HepG2 (cell line): ENCODE results near the gene PSMD4. TPM values are rescaled to one million over a fixed set of nuclear protein-coding genes. Genes with fewer than 3 reads are reported as not detected.
A peak's percentile ranks its signal among the peaks of the same experiment; 100 is the strongest.

Source experiments
- ATRX ChIP-seq: sonication (generic); formaldehyde crosslinking; IDR thresholded peaks from 2 replicates; pipeline ENCODE4 v1.4.0; 2020; ENCODE audit warnings: missing genetic modification reagents, borderline replicate concordance
- CEBPB ChIP-seq: IDR thresholded peaks from 2 replicates; pipeline ENCODE4 v1.6.1; 2011; ENCODE audit warnings: low read depth, low read length, improper control_type of control experiment, borderline replicate concordance
- CENPX ChIP-seq: sonication (generic); formaldehyde crosslinking; IDR thresholded peaks from 2 replicates; pipeline ENCODE4 v1.9.0; 2021; ENCODE audit warnings: mild to moderate bottlenecking, missing genetic modification reagents, moderate library complexity
- DNMT1 ChIP-seq: sonication (generic); formaldehyde crosslinking; IDR thresholded peaks from 2 replicates; pipeline ENCODE4 v1.5.1; 2020; ENCODE audit warnings: mild to moderate bottlenecking, missing genetic modification reagents
- DNMT3B ChIP-seq: conservative IDR thresholded peaks from 2 replicates; pipeline ENCODE4 v1.6.1; 2016; ENCODE audit warnings: missing biosample characterization, control low read depth
- FOXK2 ChIP-seq: fragments of 450-650 bp; IDR thresholded peaks from 2 replicates; pipeline ENCODE4 v1.6.1; 2016
- HIC2 ChIP-seq: sonication (generic); formaldehyde crosslinking; IDR thresholded peaks from 2 replicates; pipeline ENCODE4 v1.9.0; 2022; ENCODE audit warnings: low read depth, missing genetic modification reagents
- HOXA3 ChIP-seq: sonication (generic); formaldehyde crosslinking; IDR thresholded peaks from 2 replicates; pipeline ENCODE4 v1.5.0; 2020; ENCODE audit warnings: missing genetic modification reagents
- MTA1 ChIP-seq: sonication (generic); formaldehyde crosslinking; IDR thresholded peaks from 2 replicates; pipeline ENCODE4 v1.4.0; 2020; ENCODE audit warnings: missing genetic modification reagents, mild to moderate bottlenecking, borderline replicate concordance
- MYC ChIP-seq: sonication (generic); formaldehyde crosslinking; IDR thresholded peaks from 2 replicates; pipeline ENCODE4 v1.9.0; 2021; ENCODE audit warnings: missing genetic modification reagents, borderline replicate concordance
- PRDM4 ChIP-seq: sonication (generic); formaldehyde crosslinking; IDR thresholded peaks from 2 replicates; pipeline ENCODE4 v1.9.0; 2021; ENCODE audit warnings: missing genetic modification reagents, borderline replicate concordance
- REL ChIP-seq: sonication (generic); formaldehyde crosslinking; conservative IDR thresholded peaks from 2 replicates; pipeline ENCODE4 v1.8.0; 2022; ENCODE audit warnings: mild to moderate bottlenecking, missing genetic modification reagents, moderate library complexity
- RFX3 ChIP-seq: IDR thresholded peaks from 2 replicates; pipeline ENCODE4 v1.6.1; 2016; ENCODE audit warnings: missing biosample characterization, missing genetic modification reagents
- RFXANK ChIP-seq: IDR thresholded peaks from 2 replicates; pipeline ENCODE4 v1.6.1; 2016
- SPEN ChIP-seq: sonication (generic); formaldehyde crosslinking; IDR thresholded peaks from 2 replicates; pipeline ENCODE4 v1.5.1; 2020; ENCODE audit warnings: low read depth, mild to moderate bottlenecking, missing genetic modification reagents
- TRIM24 ChIP-seq: sonication (generic); formaldehyde crosslinking; IDR thresholded peaks from 2 replicates; pipeline ENCODE4 v1.8.0; 2022; ENCODE audit warnings: mild to moderate bottlenecking, missing genetic modification reagents
- YEATS2 ChIP-seq: sonication (generic); formaldehyde crosslinking; IDR thresholded peaks from 2 replicates; pipeline ENCODE4 v1.4.0; 2020; ENCODE audit warnings: missing genetic modification reagents, borderline replicate concordance
- ZNF124 ChIP-seq: sonication (generic); formaldehyde crosslinking; IDR thresholded peaks from 2 replicates; pipeline ENCODE4 v1.4.0; 2020; ENCODE audit warnings: missing genetic modification reagents
- ZNF3 ChIP-seq: IDR thresholded peaks from 2 replicates; pipeline ENCODE4 v1.7.0; 2017; ENCODE audit warnings: inconsistent platforms
- ZNF512 ChIP-seq: sonication (generic); formaldehyde crosslinking; IDR thresholded peaks from 2 replicates; pipeline ENCODE4 v1.4.0; 2020; ENCODE audit warnings: mild to moderate bottlenecking, missing genetic modification reagents
- ZNF678 ChIP-seq: sonication (generic); formaldehyde crosslinking; IDR thresholded peaks from 2 replicates; pipeline ENCODE4 v1.4.0; 2020; ENCODE audit warnings: mild to moderate bottlenecking, missing genetic modification reagents
- ZNF839 ChIP-seq: sonication (generic); formaldehyde crosslinking; IDR thresholded peaks from 2 replicates; pipeline ENCODE4 v1.4.0; 2020; ENCODE audit warnings: missing genetic modification reagents, mild to moderate bottlenecking, borderline replicate concordance
- polyA plus RNA-seq, 8 experiments: library from polyadenylated mRNA; depleted of rRNA in 3 of 8; stranded (reverse) in 7 of 8; unstranded in 1 of 8; fragments of >200 nt; fragmentation: Illumina TruSeq in 4 of 8; extraction: Trizol in 4 of 8; gene quantifications; 2 replicates each; pipeline versions ENCODE4 v1.2.1 to v1.2.3, GENCODE V29; 2011 to 2016; ENCODE audit warnings: low read depth in 4 of 8, missing spikeins in 1 of 8, mixed read lengths in 1 of 8; ENCODE audit not compliant: insufficient read depth in 1 of 8
- total RNA-seq, 5 experiments: library from RNA; depleted of rRNA; stranded (reverse); fragments of >200 nt; fragmentation: Illumina TruSeq; extraction: Trizol; gene quantifications; 2 replicates each; pipeline ENCODE4 v1.2.3, GENCODE V29; 2016; ENCODE audit warnings: low read depth in 1 of 5
- TF ChIP-seq, protein P1 (sequence below): sonication (generic); formaldehyde crosslinking; IDR thresholded peaks from 2 replicates; pipeline ENCODE4 v1.5.1; 2020; ENCODE audit warnings: missing genetic modification reagents, mild to moderate bottlenecking, borderline replicate concordance

PSMD4 gene
- total and polyA plus RNA-seq, 2 of the 13 experiments (the other 11 are each of a cell fraction or from before 2014, with no cell fraction given) = 194 to 243 TPM

DNA sequence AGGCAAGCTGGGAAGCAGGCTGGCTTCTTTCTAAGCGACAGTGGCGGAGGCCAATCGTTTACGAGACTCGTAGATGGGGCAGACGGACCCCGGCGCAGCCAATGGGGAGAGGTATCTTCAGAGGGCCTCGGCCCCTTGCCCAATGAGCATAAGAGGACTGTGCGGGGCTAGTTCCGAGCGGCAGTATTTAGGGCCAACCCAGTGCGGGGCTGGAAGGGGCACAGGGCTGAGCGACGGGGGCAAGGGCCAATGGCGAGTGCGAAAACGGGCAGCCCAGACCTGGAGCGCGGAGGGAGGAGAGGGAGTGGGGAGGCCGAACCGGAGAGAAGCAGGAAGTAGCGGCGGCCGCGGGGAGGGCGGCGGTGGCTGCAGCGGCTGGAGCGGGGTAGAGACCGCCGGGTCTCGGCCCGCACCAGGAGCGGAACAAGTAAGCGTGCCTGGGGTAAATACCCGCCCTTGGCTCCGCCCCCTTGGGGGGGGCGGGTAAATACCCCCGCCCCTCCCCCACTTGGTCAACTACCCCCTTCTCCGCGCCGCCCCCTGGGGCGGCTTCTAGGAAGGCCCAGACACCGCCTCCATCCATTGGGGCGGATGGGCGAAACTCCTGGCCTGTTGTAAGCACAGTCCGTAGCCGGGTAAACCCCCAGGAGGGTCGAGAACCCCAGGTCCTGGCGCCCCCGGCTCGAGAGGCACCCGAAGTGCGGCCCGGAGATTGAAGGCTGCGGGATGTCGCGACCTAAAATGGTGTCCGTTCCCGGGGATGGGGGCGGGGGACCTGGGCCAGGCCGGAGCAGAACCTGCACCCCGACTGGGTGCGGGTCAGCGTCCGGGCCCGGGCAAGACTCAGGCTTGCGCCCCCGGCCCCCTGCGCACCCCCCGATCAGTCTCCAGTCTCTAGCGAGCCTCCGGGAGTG is 27.7 kb downstream of the PSMD4 start, which contains the start of gene ZNF687 (continued):
- no peak for TF ChIP-seq PRDM4 (CRISPR knock-in tag)
- TF ChIP-seq ZNF678 (CRISPR knock-in tag) = no peak; the same call in 1 of the 2 replicates
- TF ChIP-seq RFXANK (CRISPR knock-in tag) = no peak
- peak; percentile 48 for TF ChIP-seq MYC
- TF ChIP-seq TRIM24 (CRISPR knock-in tag) = no peak
- no peak for TF ChIP-seq ATRX (CRISPR knock-in tag)
- TF ChIP-seq HOXA3 (CRISPR knock-in tag) = no peak
- TF ChIP-seq RFX3 = no peak
- TF ChIP-seq SPEN (CRISPR knock-in tag) = peak; percentile 56; the same call in 1 of the 2 replicates
- no peak for TF ChIP-seq HIC2
- TF ChIP-seq CENPX (CRISPR knock-in tag) = no peak
- TF ChIP-seq DNMT1 (CRISPR knock-in tag) = no peak
- TF ChIP-seq ZNF512 (CRISPR knock-in tag) = no peak
- no peak; the same call in 1 of the 2 replicates for TF ChIP-seq REL
- TF ChIP-seq CEBPB = no peak
- no peak for TF ChIP-seq MTA1
- TF ChIP-seq ZNF124 (CRISPR knock-in tag) = no peak
- no peak for TF ChIP-seq ZNF3 (CRISPR knock-in tag)
- TF ChIP-seq ZNF839 (CRISPR knock-in tag) = no peak
- TF ChIP-seq, protein P1, sequence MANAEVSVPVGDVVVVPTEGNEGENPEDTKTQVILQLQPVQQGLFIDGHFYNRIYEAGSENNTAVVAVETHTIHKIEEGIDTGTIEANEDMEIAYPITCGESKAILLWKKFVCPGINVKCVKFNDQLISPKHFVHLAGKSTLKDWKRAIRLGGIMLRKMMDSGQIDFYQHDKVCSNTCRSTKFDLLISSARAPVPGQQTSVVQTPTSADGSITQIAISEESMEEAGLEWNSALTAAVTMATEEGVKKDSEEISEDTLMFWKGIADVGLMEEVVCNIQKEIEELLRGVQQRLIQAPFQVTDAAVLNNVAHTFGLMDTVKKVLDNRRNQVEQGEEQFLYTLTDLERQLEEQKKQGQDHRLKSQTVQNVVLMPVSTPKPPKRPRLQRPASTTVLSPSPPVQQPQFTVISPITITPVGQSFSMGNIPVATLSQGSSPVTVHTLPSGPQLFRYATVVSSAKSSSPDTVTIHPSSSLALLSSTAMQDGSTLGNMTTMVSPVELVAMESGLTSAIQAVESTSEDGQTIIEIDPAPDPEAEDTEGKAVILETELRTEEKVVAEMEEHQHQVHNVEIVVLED (CRISPR knock-in tag) = peak; percentile 53; the same call in 1 of the 2 replicates
- TF ChIP-seq DNMT3B (CRISPR knock-in tag) = no peak
- no peak for TF ChIP-seq YEATS2 (CRISPR knock-in tag)
- TF ChIP-seq FOXK2 = no peak; the same call in 1 of the 2 replicates
